ENCODE data around the gene TMEM200A. TPM values are rescaled to one million over a fixed set of nuclear protein-coding genes. Genes with fewer than 3 reads are reported as not detected.

Gene TMEM200A
- total RNA-seq, 3 donors from 2014 or later: 0.54 to 1.6 (median 0.58) TPM

DNA sequence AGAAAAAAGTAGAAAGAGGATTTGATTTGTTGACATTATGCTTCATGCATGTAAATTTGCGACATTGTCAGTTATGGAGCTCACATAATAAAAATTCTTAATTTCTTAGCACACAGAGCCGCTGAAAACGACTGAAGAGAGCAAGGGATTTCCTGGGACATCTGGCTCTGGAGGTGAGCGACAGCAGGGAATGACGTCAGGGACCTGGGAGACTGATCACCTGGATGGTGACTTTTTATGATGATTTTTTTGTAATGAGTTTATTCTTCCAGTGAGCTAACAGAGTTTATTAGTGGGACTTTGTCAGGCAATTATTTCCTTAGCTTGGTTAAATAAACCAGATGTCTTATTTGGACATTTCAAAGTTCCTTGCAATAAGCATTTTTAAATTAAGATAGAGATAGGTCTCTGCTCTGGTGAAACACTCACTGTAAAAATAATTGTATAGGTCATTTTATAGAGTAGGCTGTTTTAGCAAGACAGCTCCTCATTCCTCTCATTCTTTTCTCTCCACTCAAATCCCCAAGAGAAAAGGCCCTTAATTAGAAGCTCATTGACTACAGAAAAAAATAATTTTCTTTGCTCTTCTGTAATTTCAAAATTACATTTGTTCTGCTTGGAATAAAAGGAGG is 19.4 kb downstream of the TMEM200A start:
- ATAC-seq (no peak), DNase-seq (no peak)
- H3K27me3 Mint-ChIP-seq (ENCODE audit: low read depth): no peaks in the 10 kb centered on the region
- H3K4me3 Mint-ChIP-seq: no peak overlapping the region
- H3K9me3 Mint-ChIP-seq: no peaks in the 10 kb centered on the region
- no peaks in the 10 kb centered on the region for H3K36me3 Mint-ChIP-seq (ENCODE audit: insufficient read depth)
- H3K4me1 Mint-ChIP-seq (ENCODE audit: low read depth): peaks cover 18% of the 10 kb centered on the region

DNA sequence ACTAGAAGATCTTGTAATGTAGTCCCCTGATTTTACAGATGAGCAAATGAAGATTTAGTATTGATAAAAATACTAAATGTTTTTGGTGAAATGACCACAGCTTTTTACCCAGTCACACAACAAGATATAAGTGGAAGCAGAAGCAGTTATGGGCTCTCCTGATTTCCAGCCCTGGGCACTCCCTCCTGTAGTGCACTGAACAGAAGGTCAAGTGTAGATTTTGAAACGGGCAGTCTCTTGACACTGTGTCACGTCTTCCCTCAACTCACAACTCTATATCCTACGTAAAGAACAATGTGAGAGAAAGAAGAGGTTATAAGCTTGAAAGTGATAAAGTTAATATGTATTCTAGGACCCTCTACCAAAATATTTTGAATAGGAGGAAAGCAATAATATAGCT is 23.3 kb downstream of the TMEM200A start:
- Mint-ChIP-seq H3K36me3 (ENCODE audit: insufficient read depth) (no peaks in the 10 kb centered on the region), H3K4me1 (ENCODE audit: low read depth) (no peaks in the 10 kb centered on the region), H3K9me3 (no peaks in the 10 kb centered on the region), H3K4me3 (no peak overlapping the region), H3K27me3 (ENCODE audit: low read depth) (no peaks in the 10 kb centered on the region)
- no peak for ATAC-seq
- no peak for DNase-seq

DNA sequence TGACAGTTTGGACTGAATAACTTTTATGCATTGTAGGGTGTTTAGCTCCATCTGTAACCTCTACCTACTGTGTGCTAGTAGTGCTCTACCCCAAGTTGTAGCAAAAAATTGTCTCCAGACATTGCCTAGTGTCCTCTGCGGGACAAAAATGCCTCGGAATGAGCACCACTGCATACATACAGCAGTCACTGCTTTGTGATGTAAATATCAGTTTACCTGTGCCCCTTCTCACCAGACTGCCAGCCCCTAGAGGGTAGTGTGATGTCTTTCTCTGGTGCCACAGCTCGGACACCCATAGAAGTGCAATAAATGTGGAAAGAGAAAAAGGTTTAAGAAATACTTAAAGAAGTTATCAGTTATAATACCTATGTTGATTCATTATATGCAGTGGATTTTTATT is 25.1 kb downstream of the TMEM200A start:
- Mint-ChIP-seq H3K4me3 (no peak overlapping the region), H3K4me1 (ENCODE audit: low read depth) (no peaks in the 10 kb centered on the region), H3K27me3 (ENCODE audit: low read depth) (no peaks in the 10 kb centered on the region), H3K36me3 (ENCODE audit: insufficient read depth) (no peaks in the 10 kb centered on the region), H3K9me3 (no peaks in the 10 kb centered on the region)
- no peak for DNase-seq
- ATAC-seq: no peak

DNA sequence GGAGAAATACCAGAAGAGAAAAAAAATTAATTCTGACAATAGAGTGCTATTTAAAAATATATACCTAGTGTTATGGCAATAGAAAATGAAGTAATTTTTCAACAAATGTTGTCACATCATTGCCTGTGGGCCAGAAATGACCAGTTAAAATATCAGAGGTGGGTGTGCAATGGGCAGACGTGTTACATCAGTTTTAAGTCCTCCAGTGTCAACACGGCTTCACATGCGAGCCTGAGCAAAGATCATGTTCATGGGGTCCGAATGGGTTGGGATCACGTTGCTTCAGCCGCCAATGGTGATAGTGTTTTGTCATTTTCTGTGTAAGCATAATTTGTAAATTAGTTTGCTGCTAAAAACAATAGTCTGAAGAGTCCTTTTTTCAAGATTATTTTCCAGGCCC is 27.5 kb downstream of the TMEM200A start:
- ATAC-seq (no peak), DNase-seq (no peak)
- Mint-ChIP-seq H3K4me3 (no peak overlapping the region), H3K27me3 (ENCODE audit: low read depth) (no peaks in the 10 kb centered on the region), H3K36me3 (ENCODE audit: insufficient read depth) (no peaks in the 10 kb centered on the region), H3K9me3 (no peaks in the 10 kb centered on the region), H3K4me1 (ENCODE audit: low read depth) (peaks cover 7% of the 10 kb centered on the region)

DNA sequence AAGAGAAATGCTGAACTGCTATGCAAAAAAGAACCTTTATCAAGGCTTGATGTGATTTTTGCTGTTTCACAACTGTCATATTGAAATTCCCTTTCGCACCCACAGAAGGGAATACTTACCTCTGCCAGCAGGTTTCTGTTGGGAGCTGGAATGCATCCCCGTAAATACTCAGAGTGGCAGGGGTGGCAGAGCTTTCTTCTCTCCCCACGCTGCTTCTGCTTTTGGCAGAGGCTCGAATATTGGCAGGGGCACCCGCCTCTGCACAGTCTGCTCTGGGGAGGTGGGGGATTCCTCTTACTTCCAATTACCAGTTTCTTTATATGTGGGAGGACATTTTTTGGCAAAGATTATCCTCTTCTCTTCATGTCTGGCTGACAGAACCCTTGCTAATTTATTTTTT is 28.4 kb downstream of the TMEM200A start:
- H3K4me1 Mint-ChIP-seq (ENCODE audit: low read depth): peaks cover 7% of the 10 kb centered on the region
- H3K4me3 Mint-ChIP-seq: no peak overlapping the region
- DNase-seq (no peak), ATAC-seq (no peak)
- H3K27me3 Mint-ChIP-seq (ENCODE audit: low read depth): no peaks in the 10 kb centered on the region
- H3K36me3 Mint-ChIP-seq (ENCODE audit: insufficient read depth): no peaks in the 10 kb centered on the region
- no peaks in the 10 kb centered on the region for H3K9me3 Mint-ChIP-seq

DNA sequence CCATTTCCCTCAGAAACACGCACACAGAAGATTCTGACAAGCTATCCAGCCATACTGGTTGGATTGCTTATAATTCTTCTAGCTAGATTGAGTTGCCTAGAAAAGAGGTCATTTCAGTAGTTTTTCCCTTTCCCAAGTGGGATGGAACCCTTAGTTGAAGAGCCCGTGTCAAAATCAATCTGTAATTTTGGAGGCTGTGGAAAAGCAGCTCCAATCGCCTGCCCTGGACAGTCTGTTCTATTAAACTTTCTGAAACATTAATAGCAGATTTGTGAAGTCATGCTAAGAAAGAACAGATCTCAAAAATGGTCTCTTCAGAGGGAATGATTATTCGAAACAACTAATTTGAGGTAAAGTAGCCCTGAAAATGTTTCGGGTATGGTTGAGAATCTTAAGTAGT is 29.3 kb downstream of the TMEM200A start:
- no peaks in the 10 kb centered on the region for H3K36me3 Mint-ChIP-seq (ENCODE audit: insufficient read depth)
- H3K4me3 Mint-ChIP-seq: no peak overlapping the region
- peaks cover 3% of the 10 kb centered on the region for H3K9me3 Mint-ChIP-seq
- ATAC-seq (no peak), DNase-seq (no peak)
- H3K4me1 Mint-ChIP-seq (ENCODE audit: low read depth): peaks cover 7% of the 10 kb centered on the region
- no peaks in the 10 kb centered on the region for H3K27me3 Mint-ChIP-seq (ENCODE audit: low read depth)

DNA sequence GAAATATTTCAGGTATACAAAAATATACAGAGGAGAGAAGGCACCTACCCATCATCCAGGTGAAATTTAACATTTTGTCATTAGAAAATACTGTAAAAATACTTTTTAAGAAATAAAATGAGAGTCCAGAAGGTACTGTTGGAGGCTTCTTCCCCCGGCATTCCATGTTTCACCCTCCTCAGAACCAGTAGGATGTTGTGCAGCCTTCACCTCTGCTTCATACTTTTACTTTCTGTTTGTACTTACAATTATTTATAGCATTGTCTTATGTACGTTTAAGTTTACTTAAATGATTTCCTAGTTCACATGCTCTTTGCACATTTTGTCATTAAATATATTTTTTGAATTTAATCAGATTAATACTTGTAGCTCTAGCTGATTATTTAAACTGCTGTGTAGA is 30.9 kb downstream of the TMEM200A start:
- Mint-ChIP-seq H3K9me3 (peaks cover 3% of the 10 kb centered on the region), H3K4me3 (peak overlapping the region; percentile 70), H3K4me1 (ENCODE audit: low read depth) (peaks cover 12% of the 10 kb centered on the region), H3K36me3 (ENCODE audit: insufficient read depth) (no peaks in the 10 kb centered on the region), H3K27me3 (ENCODE audit: low read depth) (no peaks in the 10 kb centered on the region)
- DNase-seq (no peak), ATAC-seq (no peak)

DNA sequence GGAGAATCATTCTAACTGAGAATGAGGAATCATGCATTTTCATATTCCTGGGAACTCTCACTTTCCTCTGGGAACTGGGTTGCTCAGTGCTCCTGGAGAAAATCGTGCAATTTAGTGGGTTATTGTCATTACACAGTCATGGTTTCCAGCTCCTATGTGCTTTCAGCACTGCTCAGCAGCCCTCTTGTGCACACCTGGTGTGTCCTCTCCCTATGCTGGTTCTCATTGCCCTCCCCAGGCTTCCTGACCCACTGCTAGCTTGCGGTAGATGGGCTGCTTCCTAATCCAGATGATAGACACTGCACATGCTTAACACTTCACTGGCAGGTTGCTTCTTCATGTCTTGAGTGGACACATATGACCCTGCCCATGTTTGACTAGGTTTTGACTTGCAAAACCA is 39.7 kb downstream of the TMEM200A start:
- Mint-ChIP-seq H3K36me3 (ENCODE audit: insufficient read depth) (no peaks in the 10 kb centered on the region), H3K4me3 (no peak overlapping the region), H3K27me3 (ENCODE audit: low read depth) (no peaks in the 10 kb centered on the region), H3K9me3 (no peaks in the 10 kb centered on the region), H3K4me1 (ENCODE audit: low read depth) (peaks cover 12% of the 10 kb centered on the region)
- DNase-seq: no peak
- no peak for ATAC-seq

DNA sequence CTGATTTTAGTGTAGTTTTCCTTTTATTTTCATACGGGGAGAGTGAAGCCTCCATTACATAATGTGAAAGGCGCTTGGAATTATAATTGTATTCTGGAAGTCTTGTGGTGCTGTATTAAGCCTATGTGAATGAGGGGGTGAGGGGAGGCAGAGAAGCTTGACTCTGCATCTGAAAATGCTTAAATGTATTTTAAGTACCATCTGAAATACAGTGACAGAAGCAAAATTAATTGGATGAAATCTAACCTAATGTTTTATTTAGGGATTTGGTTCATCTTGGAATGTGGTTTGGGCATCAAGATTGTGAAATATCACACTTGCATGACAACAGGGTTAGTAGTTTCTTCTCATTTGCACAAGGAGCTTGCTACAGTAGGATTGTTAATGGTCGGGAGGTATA is 41.2 kb downstream of the TMEM200A start:
- peaks cover 4% of the 10 kb centered on the region for H3K4me1 Mint-ChIP-seq (ENCODE audit: low read depth)
- no peak for DNase-seq
- H3K27me3 Mint-ChIP-seq (ENCODE audit: low read depth): no peaks in the 10 kb centered on the region
- H3K4me3 Mint-ChIP-seq: no peak overlapping the region
- no peaks in the 10 kb centered on the region for H3K36me3 Mint-ChIP-seq (ENCODE audit: insufficient read depth)
- ATAC-seq: no peak
- H3K9me3 Mint-ChIP-seq: no peaks in the 10 kb centered on the region

DNA sequence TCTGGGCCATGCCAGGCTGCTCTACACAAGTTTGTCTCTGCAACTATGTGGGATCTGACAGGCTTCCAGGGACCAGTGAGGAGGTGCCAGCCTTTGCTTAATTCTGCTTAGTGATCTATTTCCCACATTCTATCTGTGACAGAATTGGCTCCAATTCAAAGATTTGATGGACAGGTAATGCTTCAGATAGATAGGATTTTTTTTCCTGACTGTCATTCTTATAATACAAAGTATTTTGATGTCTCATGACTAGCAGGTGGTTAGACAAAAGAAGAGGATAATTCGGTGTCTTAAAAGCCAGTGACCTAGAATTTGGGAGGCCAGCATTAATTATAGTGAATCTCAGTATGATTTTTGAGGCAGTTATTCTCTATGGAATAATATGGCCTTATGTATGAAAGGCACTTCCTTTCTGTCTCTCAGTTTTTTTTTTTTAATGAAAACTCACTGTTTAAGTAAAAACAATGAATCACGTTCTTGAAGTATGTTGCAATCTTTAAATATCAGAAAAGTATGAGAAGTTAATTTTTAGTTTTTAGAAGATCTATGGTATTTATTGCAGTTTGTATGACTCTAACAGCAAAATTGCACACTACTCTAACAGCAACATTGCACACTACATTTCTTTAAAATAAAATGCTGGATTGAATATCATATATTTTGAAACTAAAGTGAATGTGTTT is 43.7 kb downstream of the TMEM200A start:
- DNase-seq: no peak
- no peak for ATAC-seq
- Mint-ChIP-seq H3K4me3 (no peak overlapping the region), H3K9me3 (no peaks in the 10 kb centered on the region), H3K27me3 (ENCODE audit: low read depth) (peaks cover 3% of the 10 kb centered on the region), H3K36me3 (ENCODE audit: insufficient read depth) (peaks cover 5% of the 10 kb centered on the region), H3K4me1 (ENCODE audit: low read depth) (no peaks in the 10 kb centered on the region)

DNA sequence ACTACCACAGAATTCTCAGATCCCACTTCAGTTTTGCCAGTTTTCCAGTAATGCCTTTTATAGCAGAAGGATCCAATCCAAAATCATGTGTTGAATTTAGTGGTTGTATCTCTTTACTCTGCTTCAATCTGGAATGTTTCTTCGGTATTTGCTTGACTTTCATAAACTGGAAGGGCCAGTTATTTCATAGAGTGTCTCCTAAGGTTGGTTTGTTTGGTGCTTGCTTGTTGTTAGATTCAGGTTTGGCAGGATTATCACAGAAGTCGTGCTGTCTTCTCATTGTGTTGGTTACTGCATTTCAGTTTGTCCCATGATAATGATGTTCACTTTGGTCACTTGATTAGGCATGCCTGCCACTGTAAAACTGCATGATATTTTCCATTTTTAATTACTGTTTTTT is 45.7 kb downstream of the TMEM200A start:
- no peak overlapping the region for H3K4me3 Mint-ChIP-seq
- peaks cover 3% of the 10 kb centered on the region for H3K27me3 Mint-ChIP-seq (ENCODE audit: low read depth)
- peaks cover 5% of the 10 kb centered on the region for H3K36me3 Mint-ChIP-seq (ENCODE audit: insufficient read depth)
- H3K9me3 Mint-ChIP-seq: no peaks in the 10 kb centered on the region
- no peaks in the 10 kb centered on the region for H3K4me1 Mint-ChIP-seq (ENCODE audit: low read depth)
- DNase-seq (no peak), ATAC-seq (no peak)

DNA sequence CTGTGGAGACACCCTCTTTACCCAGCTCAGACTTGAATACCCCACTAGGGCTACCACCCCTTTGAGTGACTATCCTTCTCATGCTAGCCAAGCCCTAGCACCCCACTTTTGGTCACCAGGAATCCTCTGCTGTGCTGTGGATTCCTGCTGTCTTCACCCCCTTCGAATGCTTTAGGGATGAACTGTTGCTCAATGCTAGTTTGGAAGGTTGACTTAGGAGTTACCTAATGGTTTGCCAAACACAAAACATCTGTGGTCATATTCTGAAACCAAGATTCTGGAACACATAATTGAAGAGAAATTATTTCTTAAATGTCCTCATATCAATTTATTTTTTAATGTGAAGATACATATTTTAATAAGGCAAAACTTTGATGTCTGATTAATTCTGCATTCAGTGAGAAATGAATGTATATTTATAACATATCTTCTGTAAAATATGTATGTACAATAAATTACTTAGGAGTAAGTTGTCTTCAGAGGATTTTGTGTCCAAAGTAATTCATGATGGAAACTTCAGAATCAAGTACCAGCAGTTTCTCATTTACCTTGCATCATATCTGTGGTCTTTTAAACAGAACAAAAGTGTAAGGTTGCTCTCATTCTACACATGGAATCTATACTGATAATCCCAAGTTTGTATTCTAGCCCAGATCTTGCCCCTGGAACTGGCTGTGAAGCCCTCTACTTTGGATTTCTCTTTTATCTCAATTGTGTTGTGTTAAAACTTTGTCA is 46.9 kb downstream of the TMEM200A start:
- no peaks in the 10 kb centered on the region for H3K9me3 Mint-ChIP-seq
- peaks cover 5% of the 10 kb centered on the region for H3K36me3 Mint-ChIP-seq (ENCODE audit: insufficient read depth)
- DNase-seq: no peak
- H3K27me3 Mint-ChIP-seq (ENCODE audit: low read depth): peaks cover 3% of the 10 kb centered on the region
- H3K4me1 Mint-ChIP-seq (ENCODE audit: low read depth): no peaks in the 10 kb centered on the region
- no peak for ATAC-seq
- no peak overlapping the region for H3K4me3 Mint-ChIP-seq

DNA sequence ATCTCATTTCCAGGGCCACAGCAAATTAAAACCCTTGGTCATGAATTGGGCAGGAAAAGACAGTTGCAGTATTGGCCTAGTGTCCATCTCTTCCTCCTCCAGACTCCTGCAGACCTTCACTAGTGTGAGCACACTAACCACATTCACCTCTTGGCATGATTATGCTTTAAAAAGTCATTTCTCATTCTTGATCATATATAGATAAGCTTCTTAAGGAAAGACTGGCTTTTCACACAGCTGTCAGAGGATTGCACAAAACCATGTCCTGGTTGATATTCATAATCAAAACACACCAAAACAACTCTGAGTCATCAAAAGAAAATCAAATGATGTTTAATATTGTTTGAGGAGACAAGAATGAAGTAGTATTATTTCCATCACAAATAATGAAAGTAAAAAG is 52.1 kb downstream of the TMEM200A start:
- no peak overlapping the region for H3K4me3 Mint-ChIP-seq
- no peak for ATAC-seq
- peaks cover 6% of the 10 kb centered on the region for H3K36me3 Mint-ChIP-seq (ENCODE audit: insufficient read depth)
- H3K27me3 Mint-ChIP-seq (ENCODE audit: low read depth): peaks cover 3% of the 10 kb centered on the region
- DNase-seq: no peak
- no peaks in the 10 kb centered on the region for H3K9me3 Mint-ChIP-seq
- H3K4me1 Mint-ChIP-seq (ENCODE audit: low read depth): peaks cover 4% of the 10 kb centered on the region

DNA sequence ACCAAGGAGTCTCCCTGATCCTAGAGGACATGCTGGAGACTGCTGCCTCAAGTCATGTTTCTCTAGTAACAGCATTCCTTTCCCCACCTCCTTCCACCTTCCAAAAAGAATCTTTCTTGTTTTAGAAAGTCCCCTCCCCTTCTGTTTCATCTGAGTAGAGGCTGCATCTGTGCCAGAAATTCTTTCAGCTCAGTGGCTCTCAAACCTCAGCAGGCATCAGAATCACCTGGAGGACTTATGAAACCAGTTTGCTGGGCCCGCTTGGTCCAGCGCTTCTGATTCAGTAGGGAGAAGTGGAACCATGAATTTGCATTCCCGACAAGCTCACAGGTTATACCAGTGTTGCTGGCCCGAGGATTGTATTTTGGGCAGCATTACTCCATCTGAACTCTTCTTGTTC is 55.1 kb downstream of the TMEM200A start:
- H3K27me3 Mint-ChIP-seq (ENCODE audit: low read depth): no peaks in the 10 kb centered on the region
- no peak overlapping the region for H3K4me3 Mint-ChIP-seq
- no peaks in the 10 kb centered on the region for H3K9me3 Mint-ChIP-seq
- no peak for ATAC-seq
- peaks cover 4% of the 10 kb centered on the region for H3K4me1 Mint-ChIP-seq (ENCODE audit: low read depth)
- DNase-seq: no peak
- H3K36me3 Mint-ChIP-seq (ENCODE audit: insufficient read depth): peaks cover 1% of the 10 kb centered on the region

DNA sequence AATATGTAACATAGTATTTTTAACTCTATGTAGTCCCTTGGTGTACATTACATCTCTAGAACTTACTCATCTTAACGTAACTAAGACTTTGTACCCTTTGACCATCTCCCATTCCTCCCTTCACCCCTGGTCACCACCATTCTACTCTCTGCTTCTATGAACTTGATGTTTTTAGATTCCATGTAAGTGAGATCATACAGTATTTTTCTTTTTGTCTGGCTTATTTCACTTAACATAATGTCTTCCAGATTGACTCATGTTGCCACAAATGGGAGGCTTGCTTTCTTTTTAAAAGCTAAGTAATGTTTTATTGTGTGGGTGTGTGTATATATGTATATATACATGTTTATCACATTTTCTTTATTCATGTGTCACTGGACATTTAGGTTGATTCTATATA is 55.8 kb downstream of the TMEM200A start:
- no peak for DNase-seq
- Mint-ChIP-seq H3K9me3 (no peaks in the 10 kb centered on the region), H3K4me3 (no peak overlapping the region), H3K27me3 (ENCODE audit: low read depth) (no peaks in the 10 kb centered on the region), H3K4me1 (ENCODE audit: low read depth) (peaks cover 4% of the 10 kb centered on the region), H3K36me3 (ENCODE audit: insufficient read depth) (peaks cover 1% of the 10 kb centered on the region)
- ATAC-seq: no peak
